CD4-positive, alpha-beta T cell treated with Interleukin-1 beta for 1 hour (primary cell): ENCODE results near the gene KIAA0930.
"Not testable (repeated sequence)": the region's sequence is repeated elsewhere in the genome, so short reads cannot be mapped to it uniquely, and the experiment has no call there.

Experiments
- DNase-seq, 2 donors: peaks; one replicate each; pipeline ENCODE4 v3.0.0-alpha.2; 2020 to 2022

Gene KIAA0930

DNA sequence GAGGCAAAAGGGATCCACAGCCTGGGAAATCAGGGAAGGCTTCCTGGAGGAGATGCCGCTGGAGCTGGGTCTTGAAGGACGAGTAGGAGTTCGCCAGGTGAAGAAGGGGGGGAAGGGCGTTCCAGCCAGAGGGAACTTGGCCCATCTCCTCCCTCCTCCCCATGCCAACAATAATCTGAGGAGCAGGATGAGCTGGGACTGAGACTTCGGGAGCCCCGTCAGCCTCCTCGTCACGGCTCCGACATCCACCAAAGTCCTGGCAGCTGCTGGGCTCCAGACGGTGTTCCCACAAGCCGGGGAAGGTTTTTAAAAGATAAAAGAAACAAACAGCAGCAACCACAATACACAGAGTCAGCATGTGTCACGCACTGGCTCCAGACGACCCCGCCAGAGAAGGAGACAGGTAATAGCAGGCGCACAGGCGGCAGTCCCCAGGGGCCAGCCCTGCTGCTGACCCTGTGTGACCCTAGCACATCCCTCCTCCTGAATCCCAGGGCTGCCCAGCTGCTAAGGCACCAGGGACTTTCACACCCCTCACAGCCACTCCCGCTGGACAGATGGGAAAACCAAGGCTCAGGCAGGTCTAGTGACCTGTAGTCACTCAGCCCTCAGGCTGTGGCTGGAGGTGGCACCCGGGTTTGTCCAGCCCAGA is 39.7 kb downstream of the KIAA0930 start:
- DNase-seq: no peak

DNA sequence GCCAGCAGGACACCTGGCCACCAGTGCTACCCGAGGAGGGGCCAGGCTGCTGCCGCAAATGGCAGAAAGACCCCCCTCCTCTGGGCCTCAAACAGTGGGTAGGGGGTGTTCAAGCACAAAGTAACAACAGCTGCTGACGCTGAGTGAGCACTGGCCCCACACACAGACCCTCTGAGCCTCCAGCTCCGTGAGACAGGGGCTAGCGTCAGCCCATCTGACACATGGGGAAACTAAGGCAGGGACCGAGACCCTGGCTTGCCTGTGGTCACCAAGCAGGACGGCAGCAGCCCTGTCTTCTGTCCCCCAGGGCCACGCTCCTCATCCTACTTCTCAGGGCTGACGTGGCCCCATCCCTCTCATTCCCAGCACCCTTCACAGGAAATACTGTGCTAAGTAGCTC is 40.5 kb downstream of the KIAA0930 start:
- no peak for DNase-seq

DNA sequence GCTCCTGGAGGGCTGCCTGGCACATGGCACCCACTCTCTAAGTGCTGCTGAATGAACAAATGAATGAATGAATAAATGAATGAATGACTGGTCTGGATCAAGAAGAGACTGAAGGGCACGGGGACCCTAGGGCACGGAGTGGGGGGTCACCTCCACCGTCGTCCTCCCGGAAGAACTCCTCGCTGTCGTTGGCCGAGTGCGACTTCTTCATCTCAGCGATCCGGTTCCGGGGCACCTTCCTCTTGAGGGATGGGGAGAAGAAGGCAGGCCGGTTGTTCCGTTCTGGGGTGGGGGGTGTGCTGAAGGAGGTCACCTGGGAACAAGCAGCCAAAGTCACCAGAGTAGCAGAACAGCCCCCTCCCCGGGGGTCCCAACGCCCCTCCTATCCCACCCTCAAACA is 41.0 kb downstream of the KIAA0930 start:
- DNase-seq: no peak

DNA sequence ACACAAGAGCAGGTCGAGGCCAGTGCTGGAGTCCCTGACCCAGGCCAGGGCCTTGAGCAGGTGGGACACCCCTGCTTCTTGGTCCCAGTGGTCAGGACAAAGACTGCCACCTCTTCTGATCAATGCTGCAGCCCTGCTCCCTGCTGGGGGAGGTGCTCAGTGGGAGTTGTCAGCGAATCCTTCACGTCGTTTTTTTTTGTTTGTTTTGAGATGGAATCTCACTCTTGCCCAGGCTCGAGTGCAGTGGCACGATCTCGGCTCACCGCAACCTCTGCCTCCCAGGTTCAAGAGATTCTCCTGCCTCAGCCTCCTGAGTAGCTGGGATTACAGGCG is 42.3 kb downstream of the KIAA0930 start:
- DNase-seq: no peak

DNA sequence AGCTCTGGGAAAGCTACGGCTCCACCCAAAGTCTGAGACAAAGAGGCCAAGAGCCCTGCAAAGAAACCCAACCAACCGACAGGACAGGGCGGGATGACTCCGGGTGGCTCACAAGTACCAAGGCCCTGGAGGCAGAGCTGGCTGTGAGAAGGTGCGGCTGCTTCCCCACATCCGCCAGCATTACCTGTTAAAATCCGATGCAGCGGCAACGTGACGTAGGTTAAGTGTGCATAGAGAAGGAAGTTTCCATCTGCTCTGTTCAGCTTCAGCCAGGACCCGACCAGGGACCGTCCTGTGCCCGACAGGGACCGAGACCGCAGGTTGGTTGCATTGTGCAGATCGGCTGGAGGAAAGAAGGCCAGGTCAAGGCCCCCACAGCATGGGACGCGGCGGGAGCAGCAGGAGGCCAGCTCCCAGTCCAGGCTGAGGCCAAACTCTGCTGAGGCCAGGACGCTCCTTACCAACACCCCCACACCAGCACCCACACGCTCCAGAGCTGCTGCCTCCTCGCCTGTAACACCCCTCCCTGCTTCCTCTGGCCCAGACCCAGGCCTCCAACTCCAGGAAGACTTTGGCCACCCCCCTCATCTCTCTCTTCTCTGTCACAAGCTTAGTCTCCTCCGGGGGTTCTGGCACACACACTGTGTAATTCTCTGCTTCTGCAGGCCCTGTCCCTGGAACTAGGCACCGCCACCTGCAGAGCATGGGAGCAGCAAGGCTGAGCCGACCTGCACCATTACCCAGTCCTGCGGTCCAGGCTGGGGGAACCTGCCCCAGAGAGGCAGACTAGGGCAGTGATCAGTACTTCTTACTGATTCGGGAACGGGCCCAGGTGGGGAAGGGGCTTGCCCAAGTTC is 42.9 kb downstream of the KIAA0930 start:
- no peak for DNase-seq

DNA sequence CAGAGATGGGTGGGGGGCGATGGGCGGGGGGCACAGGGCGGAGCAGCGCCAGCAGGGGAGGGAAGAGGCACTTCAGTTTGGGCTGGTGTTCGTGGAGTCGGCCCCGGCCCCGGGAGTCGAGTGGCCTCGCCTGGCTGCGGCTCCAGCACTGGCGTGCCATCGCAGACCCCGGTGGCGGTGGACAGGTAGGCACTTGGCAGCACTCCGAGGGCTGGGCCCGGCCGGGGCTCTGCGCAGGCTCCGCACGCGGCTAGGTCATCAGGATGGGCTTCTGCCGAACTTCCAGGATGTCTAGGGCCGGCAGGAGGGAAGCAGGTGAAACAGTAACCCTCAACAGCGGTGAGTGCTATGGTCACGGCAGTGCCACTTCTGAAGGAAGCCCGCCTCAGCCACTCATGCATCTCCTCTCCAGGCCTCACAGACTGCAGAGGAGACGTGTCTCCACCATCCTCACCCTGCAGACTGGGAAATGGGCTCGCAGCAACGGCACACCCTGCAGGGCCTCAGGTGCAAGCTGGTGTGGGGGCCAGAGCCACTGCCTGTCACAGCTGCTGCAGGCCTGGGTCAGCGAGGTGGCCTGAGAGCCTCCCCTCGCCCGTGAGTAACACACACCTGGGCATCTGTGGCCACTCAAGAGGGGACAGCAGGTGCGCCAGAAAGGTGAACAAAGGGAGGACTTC is 43.6 kb downstream of the KIAA0930 start:
- no peak for DNase-seq

DNA sequence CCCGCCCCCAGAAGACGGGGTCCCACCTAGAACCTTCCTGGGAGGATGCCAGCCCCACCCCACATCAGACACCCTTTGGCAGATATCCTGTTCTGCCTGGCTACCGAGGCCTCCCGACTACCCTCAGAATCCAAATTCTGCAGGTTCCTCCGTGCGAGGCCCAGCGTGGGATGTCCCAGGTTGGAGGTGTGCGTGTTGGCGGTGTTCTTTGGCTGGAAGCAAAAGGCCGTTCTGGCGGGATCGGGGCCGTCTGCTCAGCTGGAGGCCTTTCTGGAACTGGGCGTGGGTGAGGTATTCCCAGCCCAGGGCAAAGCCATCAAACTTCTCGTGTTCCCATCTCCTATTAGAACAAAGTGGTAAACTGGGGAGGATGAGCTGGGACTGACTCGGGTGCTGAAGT is 44.4 kb downstream of the KIAA0930 start:
- no peak for DNase-seq

DNA sequence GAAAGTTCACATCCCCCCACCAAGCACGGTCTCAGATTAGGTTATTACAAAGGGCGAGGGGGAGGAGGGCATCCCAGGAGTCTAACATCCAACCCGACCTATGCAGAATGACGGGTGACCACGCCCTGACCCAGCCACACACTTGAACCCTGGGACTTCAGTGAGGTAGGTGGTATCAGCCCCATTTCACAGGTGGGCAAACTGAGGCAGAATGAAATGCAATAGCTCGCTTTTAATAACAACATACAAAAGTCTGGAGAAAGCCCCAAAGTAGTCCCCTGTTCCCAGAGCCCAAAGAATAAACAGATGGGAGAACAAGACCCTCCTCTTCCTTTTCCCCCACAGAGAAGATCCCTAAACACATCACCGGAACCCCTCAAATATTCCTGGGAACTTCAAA is 45.1 kb downstream of the KIAA0930 start:
- DNase-seq: no peak

DNA sequence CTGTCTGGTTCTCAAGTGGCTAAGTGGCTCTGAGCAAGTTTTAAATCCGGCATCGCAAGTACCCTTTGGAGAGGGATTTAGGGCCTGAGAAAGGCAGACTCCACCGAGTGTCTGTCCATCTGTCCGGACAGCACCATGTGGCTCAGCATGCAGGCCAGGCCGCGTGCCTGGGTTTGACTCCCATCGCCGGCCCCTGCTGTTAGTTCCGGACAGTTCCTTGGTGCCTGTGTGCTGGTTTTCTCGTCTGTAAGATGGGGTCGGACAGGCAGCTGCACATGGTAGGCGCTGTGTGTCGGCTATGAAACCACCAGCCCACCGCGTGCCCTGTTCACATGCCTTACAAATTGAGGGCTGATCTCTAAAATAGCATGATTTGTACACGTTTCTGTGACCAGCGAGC is 46.0 kb downstream of the KIAA0930 start:
- DNase-seq: no peak

DNA sequence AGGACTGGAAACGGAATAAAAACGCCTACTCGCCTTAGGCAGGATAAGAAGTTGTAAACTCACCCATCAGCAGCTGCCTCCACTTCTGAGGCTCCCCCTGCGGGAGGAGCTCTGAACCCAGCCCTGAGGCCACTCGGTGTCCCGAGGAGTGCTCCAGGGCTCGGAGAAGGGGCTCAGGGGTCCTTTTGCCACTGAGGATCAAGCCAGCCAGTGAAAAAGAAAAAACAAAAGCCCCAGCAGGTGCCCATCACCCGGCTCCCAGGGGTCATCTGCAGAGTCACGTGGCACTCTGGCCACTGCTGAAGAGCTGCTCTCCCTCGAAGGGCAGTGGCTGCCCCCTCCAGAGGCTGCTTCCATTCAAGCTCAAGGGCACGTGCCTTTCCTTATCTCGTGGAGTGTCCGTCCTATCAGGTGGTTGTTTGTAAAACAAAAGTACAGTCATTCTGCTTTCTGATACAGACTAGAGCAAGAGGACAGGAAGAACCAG is 48.0 kb downstream of the KIAA0930 start:
- no peak for DNase-seq

DNA sequence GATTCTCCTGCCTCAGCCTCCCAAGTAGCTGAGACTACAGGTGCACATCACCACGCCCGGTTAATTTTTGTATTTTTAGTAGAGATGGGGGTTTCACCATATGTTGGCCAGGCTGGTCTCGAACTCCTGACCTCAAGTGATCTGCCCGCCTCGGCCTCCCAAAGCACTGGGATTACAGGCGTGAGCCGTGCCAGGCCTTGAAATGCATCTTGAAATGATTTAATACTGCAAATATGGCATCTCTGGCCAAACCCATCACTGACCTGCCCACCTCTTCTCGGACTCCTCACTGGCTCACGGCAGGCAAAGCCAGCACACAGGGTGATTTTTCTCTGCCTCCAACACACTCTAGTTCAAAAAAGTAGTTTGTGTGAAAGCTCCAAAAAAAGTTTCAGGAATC is 48.9 kb downstream of the KIAA0930 start:
- not testable (repeated sequence) for DNase-seq

DNA sequence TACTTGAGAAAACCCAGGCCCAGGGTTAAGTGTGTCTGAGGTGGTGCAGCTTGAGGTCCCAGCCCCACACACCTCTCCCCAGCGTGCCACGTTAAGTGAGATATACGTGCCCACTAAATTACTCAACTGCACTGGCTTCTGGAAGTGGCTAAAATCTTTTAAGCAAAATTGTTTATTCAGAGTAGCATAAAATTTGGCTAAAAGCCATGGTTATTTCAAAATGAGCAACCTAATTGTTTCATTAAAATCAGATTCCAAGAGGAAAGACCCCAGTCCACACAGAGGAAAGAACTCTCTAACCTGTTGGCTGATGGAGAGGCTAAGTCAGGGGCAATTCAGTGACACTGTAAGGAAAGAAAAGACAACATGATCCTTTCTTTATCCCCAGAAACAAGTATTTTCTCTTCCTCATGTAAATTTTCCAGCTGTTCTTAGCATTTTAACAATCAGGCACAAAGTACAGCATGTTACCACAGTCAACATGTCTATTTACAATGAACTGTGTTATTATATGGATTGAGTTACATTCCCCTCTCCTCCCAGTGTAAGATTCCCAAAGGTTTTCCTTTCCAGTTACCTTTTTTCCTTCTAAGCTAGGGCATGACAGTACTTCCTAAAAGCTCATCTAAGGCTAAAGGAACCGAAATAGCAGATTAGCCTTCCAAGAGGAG is 50.4 kb downstream of the KIAA0930 start:
- no peak for DNase-seq

DNA sequence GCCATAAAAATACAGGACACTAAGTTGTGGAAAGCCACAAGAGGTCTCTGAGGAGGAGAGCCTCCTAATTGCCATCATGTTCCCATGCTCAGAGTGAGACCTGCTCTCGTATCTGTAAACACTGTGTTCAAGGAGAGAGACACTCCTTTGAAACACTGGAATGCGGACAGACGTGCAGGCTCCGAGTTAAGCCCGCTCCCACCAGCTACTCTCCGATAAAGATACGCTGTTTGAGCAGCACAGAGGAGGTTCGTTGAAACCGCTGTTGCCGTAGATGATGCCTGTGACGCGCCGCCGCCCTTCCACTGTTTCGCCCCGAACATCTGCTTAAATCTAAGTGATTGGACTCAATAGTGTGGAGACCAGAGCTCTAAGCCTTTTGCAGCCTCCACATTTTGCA is 51.9 kb downstream of the KIAA0930 start:
- DNase-seq: no peak

DNA sequence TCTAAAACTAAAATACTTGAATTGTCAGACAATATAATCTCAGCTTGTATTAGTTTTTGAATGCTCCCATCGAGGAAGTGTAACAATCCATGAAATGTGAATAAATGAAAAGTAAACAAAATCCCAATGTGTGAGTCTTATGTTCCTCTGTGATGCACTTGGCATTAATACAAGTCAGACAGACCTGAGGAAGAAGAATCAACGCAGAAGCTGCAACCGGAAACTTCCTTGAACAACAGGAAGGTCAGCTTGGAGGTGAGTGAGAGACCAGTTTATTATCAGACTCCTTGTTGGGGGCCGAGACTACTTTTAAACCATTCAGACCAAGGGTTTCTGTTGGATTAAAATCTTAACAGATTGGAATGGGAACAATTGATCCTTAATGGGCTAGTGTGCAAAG is 52.8 kb downstream of the KIAA0930 start:
- no peak for DNase-seq

DNA sequence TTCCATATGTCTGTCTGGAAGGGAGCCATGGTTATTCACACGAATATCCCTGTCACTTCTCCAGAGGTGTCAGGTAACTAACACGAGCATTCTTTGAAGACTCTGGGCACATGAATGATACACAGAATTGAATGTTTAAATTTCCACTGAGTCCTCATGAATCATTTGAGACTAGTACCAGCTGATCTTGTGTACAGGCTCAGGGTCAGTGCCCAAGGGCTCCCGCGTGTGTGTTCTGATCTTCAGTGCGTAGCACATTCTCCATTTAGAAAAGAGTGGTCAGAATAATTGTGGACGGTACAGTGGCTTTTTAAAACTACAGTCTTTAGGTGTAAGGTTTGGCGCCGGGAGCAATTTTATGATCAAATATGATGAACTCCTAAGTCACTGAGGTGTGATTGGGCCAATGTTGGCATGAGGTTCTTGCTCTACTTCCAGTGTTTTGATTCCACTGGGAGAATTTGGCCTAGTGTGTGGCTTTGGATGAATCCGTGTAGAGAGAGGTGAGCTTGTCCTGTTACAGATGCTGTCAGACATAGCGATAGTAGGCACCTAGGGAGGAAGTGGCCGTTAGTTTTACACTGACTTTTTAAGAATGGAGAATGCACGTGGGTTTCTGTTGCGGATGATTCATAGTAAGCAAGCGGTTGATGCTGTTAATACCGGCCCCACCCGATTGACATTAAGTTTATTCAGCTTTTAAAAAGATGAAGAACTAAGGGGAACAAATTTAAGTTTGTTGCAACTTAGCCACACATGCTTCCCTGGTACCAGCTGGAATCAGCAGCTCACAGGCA is 54.8 kb downstream of the KIAA0930 start:
- DNase-seq: no peak

DNA sequence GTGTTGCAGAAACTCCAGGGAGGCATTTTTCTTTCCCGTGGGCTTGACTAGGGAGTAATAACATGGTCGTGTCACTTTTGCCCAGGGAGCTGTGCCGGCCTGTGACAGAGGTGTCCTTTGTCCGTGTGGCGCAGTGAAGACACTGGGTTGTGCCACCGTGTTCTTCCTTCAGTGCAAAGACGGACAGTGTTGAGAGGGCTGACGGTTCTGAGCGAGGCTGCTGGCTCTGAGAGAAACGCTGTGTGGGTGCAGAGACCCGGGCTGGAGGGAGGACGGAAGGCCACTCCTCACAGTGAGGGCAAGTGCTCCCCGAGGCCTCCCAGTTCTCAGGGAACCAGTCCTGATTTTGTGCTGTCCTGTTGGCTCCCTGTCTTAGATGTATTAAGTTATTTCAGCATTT is 56.7 kb downstream of the KIAA0930 start:
- DNase-seq: no peak

DNA sequence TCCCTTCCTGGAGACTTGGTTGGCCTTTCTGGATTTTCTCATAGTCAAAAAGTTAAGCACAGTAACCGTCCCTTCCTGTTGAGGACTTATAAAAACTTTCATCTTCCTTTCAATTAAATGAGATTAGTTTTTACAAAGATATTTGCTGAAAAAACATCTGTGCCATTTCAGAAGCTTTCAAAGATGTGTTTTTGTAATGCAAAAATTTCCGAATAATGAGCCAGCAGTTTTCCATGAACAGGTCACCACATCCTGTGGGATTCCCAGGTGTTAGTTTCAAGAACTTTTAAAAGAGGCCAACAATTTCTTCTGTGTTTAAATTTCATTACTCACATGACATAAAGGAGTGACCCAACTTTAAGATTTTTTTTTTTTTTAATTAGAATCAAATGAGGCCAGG is 58.9 kb downstream of the KIAA0930 start:
- no peak for DNase-seq

DNA sequence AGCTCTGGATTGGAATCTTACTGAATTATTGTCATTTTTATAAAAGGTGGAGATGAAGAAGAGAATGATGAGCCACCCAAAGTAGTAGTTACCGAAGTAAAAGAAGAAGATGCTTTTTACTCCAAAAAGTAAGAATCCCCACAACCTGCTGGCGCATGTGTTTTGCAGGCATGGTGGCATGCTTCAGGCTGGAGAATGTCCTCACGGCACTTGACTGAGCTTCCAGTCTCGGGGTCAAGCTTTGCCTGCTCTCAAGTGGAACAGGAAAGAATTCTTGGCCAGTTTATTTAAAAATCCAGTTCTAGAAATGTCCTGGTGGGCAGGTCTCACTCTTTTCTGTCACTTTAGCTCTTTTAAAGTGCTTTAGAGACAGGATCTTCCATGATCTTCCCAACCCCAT is 59.5 kb downstream of the KIAA0930 start:
- no peak for DNase-seq

DNA sequence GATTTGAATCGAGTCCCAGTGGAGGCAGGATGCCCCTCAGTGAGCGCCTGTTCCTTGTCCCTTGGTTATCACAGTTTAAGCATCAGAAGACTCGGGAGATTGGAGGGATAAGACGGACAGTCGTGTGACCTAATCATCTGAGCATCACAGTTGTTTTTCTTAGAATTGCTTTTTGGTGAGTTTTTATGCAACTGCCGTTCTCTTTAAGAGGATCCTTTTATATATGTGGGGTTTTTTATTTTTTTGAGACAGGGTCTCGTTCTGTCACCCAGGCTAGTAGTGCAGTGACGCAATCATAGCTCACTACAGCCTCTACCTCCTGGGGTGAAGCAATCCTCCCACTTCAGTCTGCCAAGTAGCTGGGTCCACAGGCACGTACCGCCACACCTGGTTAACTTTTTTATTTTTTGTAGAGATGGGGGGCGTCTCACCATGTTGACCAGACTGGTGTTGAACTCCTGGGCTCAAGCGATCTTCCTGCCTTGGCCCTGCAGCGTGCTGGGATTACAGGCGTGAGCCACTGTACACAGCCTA is 60.5 kb downstream of the KIAA0930 start:
- no peak for DNase-seq

DNA sequence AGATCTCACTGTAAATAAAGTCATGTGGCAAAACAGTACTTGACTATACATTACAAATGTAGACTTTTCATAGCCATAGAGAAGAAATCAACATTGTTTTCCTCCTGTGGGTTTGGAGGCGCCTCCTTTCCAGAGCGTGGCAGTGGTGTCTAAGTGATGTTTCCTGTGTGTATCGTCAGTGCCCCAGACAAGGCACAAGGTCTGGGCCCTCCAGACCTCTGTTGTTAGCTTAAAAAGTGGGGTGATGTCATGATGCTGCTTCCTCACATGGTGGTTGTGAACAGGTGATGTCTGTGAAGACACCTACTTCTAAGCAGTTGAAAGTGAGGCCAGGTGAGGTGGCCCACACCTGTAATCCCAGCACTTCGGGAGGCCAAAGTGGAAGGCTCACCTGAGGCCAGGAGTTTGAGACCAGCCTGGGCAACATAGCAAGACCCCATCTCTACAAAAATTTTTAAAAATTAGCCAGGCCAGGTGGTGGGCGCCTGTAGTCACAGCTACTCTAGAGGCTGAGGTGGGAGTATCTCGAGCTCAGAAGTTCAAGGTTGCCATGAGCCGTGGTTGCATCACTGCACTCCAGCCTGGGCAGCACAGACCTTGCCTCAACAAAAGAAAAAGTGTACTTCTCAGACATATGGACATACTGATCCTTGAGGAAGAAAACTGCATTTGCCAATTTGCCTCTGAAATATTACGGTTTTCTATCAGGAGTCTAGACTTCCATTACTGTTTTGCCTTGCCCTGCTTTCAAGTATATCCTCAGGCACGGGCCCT is 61.2 kb downstream of the KIAA0930 start:
- DNase-seq: peak; percentile 50 to 56

DNA sequence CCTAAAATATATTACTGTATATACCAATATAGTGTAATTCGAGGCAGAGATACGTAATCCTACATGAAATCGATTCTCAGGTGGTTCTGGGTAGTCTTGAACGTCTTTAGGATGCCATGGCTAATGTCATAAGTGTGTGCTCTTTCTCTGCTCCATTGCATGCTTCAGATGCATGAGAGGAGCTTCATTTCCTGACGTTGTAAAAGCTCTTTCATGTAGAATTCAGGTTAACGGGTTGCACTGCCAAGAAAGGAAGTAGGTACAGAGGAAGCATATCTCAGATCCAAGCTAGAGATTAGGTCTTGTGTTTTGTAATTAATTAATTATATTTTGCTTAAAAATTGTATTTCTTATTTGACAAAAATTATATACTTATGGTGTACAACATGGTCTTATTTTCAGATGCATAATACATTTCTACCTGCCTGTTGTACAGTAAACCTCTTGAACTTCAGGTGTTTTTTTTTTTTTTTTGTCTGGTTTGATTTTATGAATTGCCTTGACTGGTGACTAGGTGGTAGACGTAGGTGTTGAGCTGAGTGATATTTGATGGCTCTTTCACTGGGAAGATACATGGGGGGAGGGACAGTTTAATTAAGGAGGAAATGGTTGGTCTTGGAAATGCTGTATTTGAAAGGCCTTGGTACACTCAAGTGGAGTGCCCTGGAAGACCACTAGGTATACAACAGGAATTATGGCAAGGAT is 67.7 kb downstream of the KIAA0930 start:
- peak in 1 of 2 donors; percentile 58 for DNase-seq
